PC-3 (cell line): ENCODE results near the gene SLC25A30. TPM values are rescaled to one million over a fixed set of nuclear protein-coding genes. Genes with fewer than 3 reads are reported as not detected.

Experiments
- ATAC-seq: fragments of 200-7000 bp; cut with Tn5 transposase; 2 replicates; pipeline ENCODE4 v1.9.1; 2020; ENCODE audit warnings: mild to moderate bottlenecking, moderate library complexity
- BruUV-seq: library from RNA; stranded (reverse); fragments of 400-500 nt; replicated peaks from 2 replicates; lab custom pipeline; 2021; lab: Mats Ljungman, UMichigan
- CTCF ChIA-PET: fragments of 300-600 bp; sonication (Branson Sonifier 250); formaldehyde crosslinking; loops from one replicate; lab custom pipeline; 2022; ENCODE audit warnings: antibody characterized with exemption; lab: Charles Lee
- POLR2A ChIA-PET: fragments of 300-600 bp; sonication (Branson Sonifier 250); formaldehyde crosslinking; loops from one replicate; lab custom pipeline; 2022; ENCODE audit warnings: antibody characterized with exemption; ENCODE audit not compliant: unreplicated experiment; lab: Charles Lee
- DNase-seq: peaks from one replicate; pipeline ENCODE4 v3.0.0-alpha.2; 2015
- H2AFZ ChIP-seq: fragments of 300-600 bp; sonication (generic); 2 replicates; pipeline ENCODE4 v1.6.0; 2016; ENCODE audit warnings: antibody characterized with exemption, low read length
- H3F3A ChIP-seq: fragments of 300-600 bp; sonication (generic); one replicate; pipeline ENCODE4 v1.6.0; 2017; ENCODE audit warnings: antibody characterized with exemption, low read length, control low read depth, mild to moderate bottlenecking; ENCODE audit not compliant: unreplicated experiment
- H3K27ac ChIP-seq: fragments of 300-600 bp; sonication (generic); 2 replicates; pipeline ENCODE4 v1.5.1; 2016; ENCODE audit warnings: mild to moderate bottlenecking, low read length
- H3K27me3 ChIP-seq: fragments of 300-600 bp; sonication (generic); 2 replicates; pipeline ENCODE4 v1.6.1; 2016; ENCODE audit warnings: low read length, mixed read lengths
- H3K36me3 ChIP-seq: fragments of 300-600 bp; sonication (generic); 2 replicates; pipeline ENCODE4 v1.6.1; 2016; ENCODE audit warnings: low read depth, mixed run types, low read length, mixed read lengths
- H3K4me1 ChIP-seq: fragments of 300-600 bp; sonication (generic); 2 replicates; pipeline ENCODE4 v1.5.1; 2016; ENCODE audit warnings: low read length; ENCODE audit not compliant: insufficient read depth
- H3K4me2 ChIP-seq: fragments of 300-600 bp; sonication (generic); 2 replicates; pipeline ENCODE4 v1.6.0; 2016; ENCODE audit warnings: low read length
- H3K4me3 ChIP-seq: fragments of 300-600 bp; sonication (generic); 2 replicates; pipeline ENCODE4 v1.5.1; 2016; ENCODE audit warnings: mild to moderate bottlenecking, low read length, mixed read lengths
- H3K79me2 ChIP-seq: fragments of 300-600 bp; sonication (generic); 2 replicates; pipeline ENCODE4 v1.6.1; 2017; ENCODE audit warnings: low read length, mixed read lengths
- H3K9ac ChIP-seq: fragments of 300-600 bp; sonication (generic); 2 replicates; pipeline ENCODE4 v1.6.0; 2016; ENCODE audit warnings: mild to moderate bottlenecking, low read length
- H3K9me2 ChIP-seq: fragments of 300-600 bp; sonication (generic); replicated peaks from 2 replicates; pipeline ENCODE4 v1.6.1; 2016; ENCODE audit warnings: mixed run types, low read length, mixed read lengths
- H3K9me3 ChIP-seq: fragments of 300-600 bp; sonication (generic); 2 replicates; pipeline ENCODE4 v1.6.1; 2016; ENCODE audit warnings: low read length, mixed read lengths
- H4K20me1 ChIP-seq: fragments of 300-600 bp; sonication (generic); 2 replicates; pipeline ENCODE4 v1.6.1; 2016; ENCODE audit warnings: low read length, mixed read lengths
- EZH2 ChIP-seq: fragments of 300-600 bp; sonication (generic); IDR thresholded peaks from one replicate; pipeline ENCODE4 v1.6.1; 2017; ENCODE audit warnings: antibody characterized with exemption, mild to moderate bottlenecking, low read length; ENCODE audit not compliant: unreplicated experiment
- EZH2phosphoT487 ChIP-seq: fragments of 300-600 bp; sonication (generic); IDR thresholded peaks from 2 replicates; pipeline ENCODE4 v1.6.1; 2018; ENCODE audit warnings: mild to moderate bottlenecking, antibody characterized with exemption, low read length, borderline replicate concordance
- intact Hi-C: fragments of 100-400 bp; cut with micrococcal nuclease; formaldehyde crosslinking; loops from 2 replicates; pipeline ENCODE4 v1.9.0; 2023
- total RNA-seq: library from RNA; depleted of rRNA; stranded (reverse); fragments of >200 nt; gene quantifications from 2 replicates; pipeline ENCODE4 v1.2.3, GENCODE V29; 2014
- TF ChIP-seq, protein P1 (sequence below): fragments of 300-600 bp; sonication (generic); conservative IDR thresholded peaks from 2 replicates; pipeline ENCODE4 v1.5.1; 2017; ENCODE audit warnings: antibody characterized with exemption, low read depth, mild to moderate bottlenecking, low read length

The SLC25A30 gene
- total RNA-seq, 1 experiment from 2014 or later: 8.0 TPM

DNA sequence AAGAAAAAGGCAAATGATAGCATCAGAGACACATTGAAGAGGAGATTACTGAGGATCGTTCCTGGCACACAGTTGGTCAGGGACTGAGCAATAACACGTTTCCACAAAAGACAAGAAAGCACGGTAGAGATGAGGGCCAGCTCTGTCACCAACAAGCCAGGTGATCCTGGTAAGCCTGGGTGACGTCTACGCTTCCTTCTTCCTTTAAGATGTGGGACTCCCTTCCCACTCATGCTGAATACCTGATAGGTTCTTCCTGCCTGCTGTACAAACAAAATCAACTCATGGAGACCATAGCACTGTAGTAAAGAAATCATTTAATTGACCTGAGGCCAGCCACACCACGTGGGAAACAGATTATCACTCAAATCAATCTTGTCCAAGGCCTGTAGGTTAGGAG, 26.9 kb upstream of the SLC25A30 start:
- Histone ChIP-seq H3K9me3 (no peaks in the 10 kb centered on the region), H3K79me2 (no peaks in the 10 kb centered on the region), H3K36me3 (no peaks in the 10 kb centered on the region), H3K9me2 (no peaks in the 10 kb centered on the region), H3K27me3 (no peaks in the 10 kb centered on the region), H3K27ac (no peak overlapping the region), H4K20me1 (no peaks in the 10 kb centered on the region), H3K9ac (no peak overlapping the region), H2AFZ (no peak overlapping the region), H3K4me1 (no peaks in the 10 kb centered on the region; the same call in 1 of the 2 replicates), H3K4me3 (no peak overlapping the region), H3K4me2 (no peak overlapping the region), H3F3A (no peaks in the 10 kb centered on the region)
- intact Hi-C loops: no loop called here
- TF ChIP-seq, protein P1, sequence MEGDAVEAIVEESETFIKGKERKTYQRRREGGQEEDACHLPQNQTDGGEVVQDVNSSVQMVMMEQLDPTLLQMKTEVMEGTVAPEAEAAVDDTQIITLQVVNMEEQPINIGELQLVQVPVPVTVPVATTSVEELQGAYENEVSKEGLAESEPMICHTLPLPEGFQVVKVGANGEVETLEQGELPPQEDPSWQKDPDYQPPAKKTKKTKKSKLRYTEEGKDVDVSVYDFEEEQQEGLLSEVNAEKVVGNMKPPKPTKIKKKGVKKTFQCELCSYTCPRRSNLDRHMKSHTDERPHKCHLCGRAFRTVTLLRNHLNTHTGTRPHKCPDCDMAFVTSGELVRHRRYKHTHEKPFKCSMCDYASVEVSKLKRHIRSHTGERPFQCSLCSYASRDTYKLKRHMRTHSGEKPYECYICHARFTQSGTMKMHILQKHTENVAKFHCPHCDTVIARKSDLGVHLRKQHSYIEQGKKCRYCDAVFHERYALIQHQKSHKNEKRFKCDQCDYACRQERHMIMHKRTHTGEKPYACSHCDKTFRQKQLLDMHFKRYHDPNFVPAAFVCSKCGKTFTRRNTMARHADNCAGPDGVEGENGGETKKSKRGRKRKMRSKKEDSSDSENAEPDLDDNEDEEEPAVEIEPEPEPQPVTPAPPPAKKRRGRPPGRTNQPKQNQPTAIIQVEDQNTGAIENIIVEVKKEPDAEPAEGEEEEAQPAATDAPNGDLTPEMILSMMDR: no peak
- TF ChIP-seq EZH2: no peak
- no peak for TF ChIP-seq EZH2phosphoT487
- BruUV-seq: no TSS peak
- no peak for ATAC-seq
- DNase-seq: no peak
- POLR2A ChIA-PET: no interaction called here
- CTCF ChIA-PET: no interaction called here

DNA sequence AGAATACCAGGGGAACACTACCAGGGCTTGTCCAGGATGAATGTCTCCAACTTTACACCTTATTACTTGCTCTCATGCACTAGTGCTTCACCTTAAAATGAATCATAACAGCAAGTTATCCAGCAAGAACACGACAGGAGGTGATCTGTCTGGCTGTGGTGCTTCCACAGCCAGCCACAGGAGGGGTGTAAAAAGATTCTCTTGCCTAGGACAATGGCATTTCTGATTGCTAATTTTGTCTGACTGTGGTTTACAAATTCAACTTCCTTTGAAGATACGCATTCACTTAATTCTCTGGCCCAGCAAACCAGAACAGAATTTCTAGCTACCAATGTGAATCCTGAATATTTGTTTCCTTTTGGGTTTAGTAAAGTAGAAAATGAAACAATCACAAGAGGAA, 23.5 kb upstream of the SLC25A30 start:
- TF ChIP-seq, protein P1: peak; percentile 38
- no peak for TF ChIP-seq EZH2
- no TSS peak for BruUV-seq
- Histone ChIP-seq H3K4me3 (no peak overlapping the region), H3K4me1 (no peaks in the 10 kb centered on the region; the same call in 1 of the 2 replicates), H3F3A (no peaks in the 10 kb centered on the region), H3K27ac (no peak overlapping the region), H3K9me2 (no peaks in the 10 kb centered on the region), H3K9me3 (no peaks in the 10 kb centered on the region), H3K9ac (no peak overlapping the region), H3K4me2 (0 out of 2 replicates have a peak overlapping the region, but pooled peaks have one; percentile 20), H4K20me1 (no peaks in the 10 kb centered on the region), H3K79me2 (no peaks in the 10 kb centered on the region), H3K36me3 (no peaks in the 10 kb centered on the region), H2AFZ (0 out of 2 replicates have a peak overlapping the region, but pooled peaks have one; percentile 28), H3K27me3 (no peaks in the 10 kb centered on the region)
- POLR2A ChIA-PET: no interaction called here
- CTCF ChIA-PET: no interaction called here
- intact Hi-C loops: no loop called here
- DNase-seq (peak; percentile 54), ATAC-seq (peak; percentile 85)

DNA sequence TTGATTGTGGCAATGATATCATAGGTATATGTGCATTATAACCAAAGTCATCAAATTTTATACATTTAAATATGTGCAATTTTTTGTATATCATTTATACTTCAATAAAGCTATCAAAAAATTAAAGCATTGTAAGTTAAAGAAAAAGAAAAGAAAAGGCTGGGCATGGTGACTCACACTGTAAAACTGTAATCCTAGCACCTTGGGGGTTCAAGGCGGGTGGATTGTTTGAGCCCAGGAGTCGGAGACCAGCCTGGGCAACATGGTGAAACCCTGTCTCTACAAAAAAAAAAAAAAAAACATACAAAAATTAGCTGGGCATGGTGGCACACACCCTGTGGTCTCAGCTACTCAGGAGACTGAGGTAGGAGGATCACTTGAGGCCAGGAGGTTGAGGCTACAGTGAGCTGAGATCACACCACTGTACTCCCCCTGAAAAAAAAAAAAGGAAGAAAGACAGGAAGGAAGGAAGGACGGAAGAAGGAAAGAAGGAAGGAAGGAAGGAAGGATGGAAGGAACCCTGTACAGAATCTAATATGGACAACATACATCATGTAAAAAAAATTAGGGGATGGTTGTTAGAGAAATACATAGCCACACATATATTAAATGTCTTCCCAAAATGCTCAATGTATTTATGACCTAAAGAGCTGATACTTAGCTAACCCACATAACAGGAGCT, 21.7 kb upstream of the SLC25A30 start:
- Histone ChIP-seq H2AFZ (no peak overlapping the region), H3K9ac (no peak overlapping the region), H3K79me2 (no peaks in the 10 kb centered on the region), H4K20me1 (no peaks in the 10 kb centered on the region), H3K4me2 (no peak overlapping the region), H3K4me1 (no peaks in the 10 kb centered on the region; the same call in 1 of the 2 replicates), H3K36me3 (no peaks in the 10 kb centered on the region), H3F3A (no peaks in the 10 kb centered on the region), H3K27ac (no peak overlapping the region), H3K9me3 (no peaks in the 10 kb centered on the region), H3K9me2 (no peaks in the 10 kb centered on the region), H3K27me3 (no peaks in the 10 kb centered on the region), H3K4me3 (no peak overlapping the region)
- ATAC-seq (no peak), DNase-seq (no peak)
- CTCF ChIA-PET: interaction anchor here (0.5 kb wide), 1 partner anchor 244 kb away, joined by 3 read pairs; no protein-coding TSS in a partner anchor
- intact Hi-C loops: no loop called here
- TF ChIP-seq EZH2phosphoT487 (no peak), EZH2 (no peak)
- TF ChIP-seq, protein P1: no peak
- no TSS peak for BruUV-seq
- POLR2A ChIA-PET: no interaction called here
